HepG2 (cell line): ENCODE data around the gene KAT6B. TPM values are rescaled to one million over a fixed set of nuclear protein-coding genes. Genes with fewer than 3 reads are reported as not detected.

Source experiments
- ARID2 ChIP-seq: sonication (generic); formaldehyde crosslinking; IDR thresholded peaks from 2 replicates; pipeline ENCODE4 v1.8.1; 2022; ENCODE audit warnings: mild to moderate bottlenecking, missing genetic modification reagents, borderline replicate concordance
- CBX2 ChIP-seq, 2 experiments: fragments of 200-600 bp in 1 of 2; sonication (generic); formaldehyde crosslinking in 1 of 2; IDR thresholded peaks; 2 replicates each; pipeline versions ENCODE4 v1.7.0 to v1.8.1; 2018 to 2022; ENCODE audit warnings: low read depth in 2 of 2, low read length in 1 of 2, mild to moderate bottlenecking in 1 of 2, missing genetic modification reagents in 1 of 2
- CHCHD3 ChIP-seq: sonication (generic); formaldehyde crosslinking; IDR thresholded peaks from 2 replicates; pipeline ENCODE4 v1.8.0; 2022; ENCODE audit warnings: mild to moderate bottlenecking, missing genetic modification reagents, moderate library complexity
- HNRNPLL ChIP-seq: fragments of 200-400 bp; formaldehyde crosslinking; IDR thresholded peaks from 2 replicates; pipeline ENCODE4 v1.6.1; 2017; ENCODE audit warnings: mild to moderate bottlenecking, low read depth, low read length; ENCODE audit not compliant: poor library complexity, severe bottlenecking
- IKZF4 ChIP-seq: sonication (generic); formaldehyde crosslinking; IDR thresholded peaks from 2 replicates; pipeline ENCODE4 v1.5.1; 2020; ENCODE audit warnings: borderline replicate concordance, mild to moderate bottlenecking, low read depth, missing genetic modification reagents; ENCODE audit errors: not compliant biosample characterization
- KDM4B ChIP-seq: sonication (generic); formaldehyde crosslinking; IDR thresholded peaks from 2 replicates; pipeline ENCODE4 v1.4.0; 2020; ENCODE audit warnings: missing genetic modification reagents
- KMT2B ChIP-seq: IDR thresholded peaks from 2 replicates; pipeline ENCODE4 v1.6.1; 2016; ENCODE audit warnings: missing genetic modification reagents, missing compliant biosample characterization
- NCOR1 ChIP-seq: fragments of 200-600 bp; sonication (generic); IDR thresholded peaks from 2 replicates; pipeline ENCODE4 v1.7.0; 2017; ENCODE audit warnings: antibody characterized with exemption, low read length, borderline replicate concordance
- POLR2A ChIP-seq, 2 experiments: IDR thresholded peaks; 2 replicates each; pipeline ENCODE4 v1.6.1; 2011; ENCODE audit warnings: low read depth in 2 of 2, low read length in 2 of 2, mild to moderate bottlenecking in 1 of 2, moderate library complexity in 1 of 2; ENCODE audit not compliant: insufficient read depth in 1 of 2
- PRPF4 ChIP-seq: fragments of 200-400 bp; formaldehyde crosslinking; IDR thresholded peaks from 2 replicates; pipeline ENCODE4 v1.6.1; 2016; ENCODE audit warnings: low read length, low read depth; ENCODE audit not compliant: poor library complexity, severe bottlenecking
- RFX1 ChIP-seq: fragments of 450-650 bp; IDR thresholded peaks from 2 replicates; pipeline ENCODE4 v1.6.1; 2017
- TOPORS ChIP-seq: sonication (generic); formaldehyde crosslinking; IDR thresholded peaks from 2 replicates; pipeline ENCODE4 v1.8.0; 2023; ENCODE audit warnings: mild to moderate bottlenecking, missing genetic modification reagents
- ZFP82 ChIP-seq: sonication (generic); formaldehyde crosslinking; IDR thresholded peaks from 2 replicates; pipeline ENCODE4 v1.5.1; 2020; ENCODE audit warnings: mild to moderate bottlenecking, missing genetic modification reagents, borderline replicate concordance
- ZNF329 ChIP-seq: sonication (generic); formaldehyde crosslinking; IDR thresholded peaks from 2 replicates; pipeline ENCODE4 v1.9.0; 2021; ENCODE audit warnings: low read depth, mild to moderate bottlenecking, missing genetic modification reagents
- ZNF33B ChIP-seq: sonication (generic); formaldehyde crosslinking; IDR thresholded peaks from 2 replicates; pipeline ENCODE4 v1.5.1; 2020; ENCODE audit warnings: mild to moderate bottlenecking, missing genetic modification reagents
- ZNF607 ChIP-seq: sonication (generic); formaldehyde crosslinking; IDR thresholded peaks from 2 replicates; pipeline ENCODE4 v1.5.1; 2020; ENCODE audit warnings: missing genetic modification reagents, mild to moderate bottlenecking, borderline replicate concordance
- ZNF776 ChIP-seq: sonication (generic); formaldehyde crosslinking; IDR thresholded peaks from 2 replicates; pipeline ENCODE4 v1.4.0; 2020; ENCODE audit warnings: mild to moderate bottlenecking, missing genetic modification reagents
- ZNF777 ChIP-seq: sonication (generic); formaldehyde crosslinking; IDR thresholded peaks from 2 replicates; pipeline ENCODE4 v1.4.0; 2020; ENCODE audit warnings: missing genetic modification reagents
- ZNF781 ChIP-seq: sonication (generic); formaldehyde crosslinking; IDR thresholded peaks from 2 replicates; pipeline ENCODE4 v1.5.1; 2020; ENCODE audit warnings: borderline replicate concordance, mild to moderate bottlenecking, missing genetic modification reagents; ENCODE audit errors: not compliant biosample characterization
- polyA plus RNA-seq, 8 experiments: library from polyadenylated mRNA; depleted of rRNA in 3 of 8; stranded (reverse) in 7 of 8; unstranded in 1 of 8; fragments of >200 nt; fragmentation: Illumina TruSeq in 4 of 8; extraction: Trizol in 4 of 8; gene quantifications; 2 replicates each; pipeline versions ENCODE4 v1.2.1 to v1.2.3, GENCODE V29; 2011 to 2016; ENCODE audit warnings: low read depth in 4 of 8, missing spikeins in 1 of 8, mixed read lengths in 1 of 8; ENCODE audit not compliant: insufficient read depth in 1 of 8
- total RNA-seq, 5 experiments: library from RNA; depleted of rRNA; stranded (reverse); fragments of >200 nt; fragmentation: Illumina TruSeq; extraction: Trizol; gene quantifications; 2 replicates each; pipeline ENCODE4 v1.2.3, GENCODE V29; 2016; ENCODE audit warnings: low read depth in 1 of 5
- TF ChIP-seq, protein P1 (sequence below): conservative IDR thresholded peaks from 2 replicates; pipeline ENCODE4 v1.6.1; 2018; ENCODE audit warnings: missing genetic modification reagents
- TF ChIP-seq, protein P2 (sequence below): sonication (generic); formaldehyde crosslinking; IDR thresholded peaks from 2 replicates; pipeline ENCODE4 v1.4.0; 2020; ENCODE audit warnings: missing genetic modification reagents, mild to moderate bottlenecking, borderline replicate concordance
- TF ChIP-seq, protein P3 (sequence below): IDR thresholded peaks from 2 replicates; pipeline ENCODE4 v1.6.1; 2016; ENCODE audit warnings: mild to moderate bottlenecking
- TF ChIP-seq, protein P4 (sequence below): sonication (generic); formaldehyde crosslinking; IDR thresholded peaks from 2 replicates; pipeline ENCODE4 v1.8.1; 2023; ENCODE audit warnings: missing genetic modification reagents, mild to moderate bottlenecking, borderline replicate concordance

KAT6B gene
- total and polyA plus RNA-seq, 2 of the 13 experiments (the other 11 are each of a cell fraction or from before 2014, with no cell fraction given) = 3.0 to 9.5 TPM

DNA sequence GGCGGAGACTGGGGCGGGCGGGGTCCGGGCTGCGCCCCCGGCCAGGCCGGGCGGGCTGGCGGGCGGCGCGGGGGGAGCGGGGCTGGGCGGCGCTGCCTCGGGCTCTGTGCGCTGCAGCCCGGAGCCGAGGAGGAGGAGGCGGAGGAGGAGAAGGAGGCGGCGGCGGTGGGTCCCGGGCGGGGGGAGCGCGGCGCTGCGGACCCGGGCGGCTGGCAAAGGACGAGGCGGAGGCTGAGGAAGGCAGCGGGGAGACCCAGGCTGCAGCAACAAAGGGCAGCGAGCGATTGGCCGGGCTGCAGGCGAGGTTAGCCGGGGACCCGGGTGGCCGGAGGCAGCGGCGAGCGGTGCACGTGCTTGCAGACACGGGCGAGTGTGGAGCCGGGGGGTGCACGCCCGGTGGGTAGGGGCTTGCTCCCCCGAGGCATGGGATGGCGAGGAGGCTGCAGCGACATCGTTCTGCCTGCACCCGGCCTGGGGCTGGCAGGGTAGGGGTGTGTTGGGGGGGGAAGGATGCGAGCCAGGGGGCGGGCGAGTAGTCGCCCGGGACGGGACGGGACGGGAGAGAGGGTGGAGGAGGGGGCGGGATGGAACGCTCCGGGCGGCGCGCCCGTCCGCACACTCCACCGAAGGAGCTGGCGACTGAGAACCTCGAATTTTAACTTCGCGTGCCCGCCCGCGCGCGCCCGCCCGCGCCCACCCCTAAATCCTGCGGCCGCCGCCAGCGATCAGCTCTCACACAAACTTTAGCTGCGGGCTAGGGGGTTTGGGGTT lies 844 bp upstream of the KAT6B start (continued):
- no peak for TF ChIP-seq ZNF776
- 0 out of 2 replicates have a peak, but pooled peaks have one; percentile 40 for TF ChIP-seq CHCHD3 (CRISPR knock-in tag)
- no peak for TF ChIP-seq PRPF4
- TF ChIP-seq ZNF33B (CRISPR knock-in tag) = no peak
- TF ChIP-seq NCOR1 = no peak
- TF ChIP-seq HNRNPLL = no peak
- TF ChIP-seq IKZF4 = no peak
- no peak for TF ChIP-seq ZNF329 (CRISPR knock-in tag)
- no peak for TF ChIP-seq ZNF781 (CRISPR knock-in tag)
- TF ChIP-seq, protein P1, sequence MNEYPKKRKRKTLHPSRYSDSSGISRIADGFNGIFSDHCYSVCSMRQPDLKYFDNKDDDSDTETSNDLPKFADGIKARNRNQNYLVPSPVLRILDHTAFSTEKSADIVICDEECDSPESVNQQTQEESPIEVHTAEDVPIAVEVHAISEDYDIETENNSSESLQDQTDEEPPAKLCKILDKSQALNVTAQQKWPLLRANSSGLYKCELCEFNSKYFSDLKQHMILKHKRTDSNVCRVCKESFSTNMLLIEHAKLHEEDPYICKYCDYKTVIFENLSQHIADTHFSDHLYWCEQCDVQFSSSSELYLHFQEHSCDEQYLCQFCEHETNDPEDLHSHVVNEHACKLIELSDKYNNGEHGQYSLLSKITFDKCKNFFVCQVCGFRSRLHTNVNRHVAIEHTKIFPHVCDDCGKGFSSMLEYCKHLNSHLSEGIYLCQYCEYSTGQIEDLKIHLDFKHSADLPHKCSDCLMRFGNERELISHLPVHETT = peak; percentile 72; the same call in 1 of the 2 replicates
- no peak for TF ChIP-seq CBX2 (IDR thresholded peaks at IDR 0.05; ENCODE audit: low read depth, low read length)
- TF ChIP-seq CBX2 (CRISPR knock-in tag; IDR thresholded peaks at IDR 0.05; ENCODE audit: low read depth) = no peak
- no peak for TF ChIP-seq RFX1
- 0 out of 2 replicates have a peak, but pooled peaks have one; percentile 21 for TF ChIP-seq TOPORS (CRISPR knock-in tag)
- TF ChIP-seq KMT2B (CRISPR knock-in tag) = no peak; the same call in 1 of the 2 replicates
- peak; percentile 91 for TF ChIP-seq ZFP82 (CRISPR knock-in tag)
- TF ChIP-seq ARID2 = peak; percentile 45; the same call in 1 of the 2 replicates
- peak; percentile 32; the same call in 1 of the 2 replicates for TF ChIP-seq KDM4B
- TF ChIP-seq, protein P2, sequence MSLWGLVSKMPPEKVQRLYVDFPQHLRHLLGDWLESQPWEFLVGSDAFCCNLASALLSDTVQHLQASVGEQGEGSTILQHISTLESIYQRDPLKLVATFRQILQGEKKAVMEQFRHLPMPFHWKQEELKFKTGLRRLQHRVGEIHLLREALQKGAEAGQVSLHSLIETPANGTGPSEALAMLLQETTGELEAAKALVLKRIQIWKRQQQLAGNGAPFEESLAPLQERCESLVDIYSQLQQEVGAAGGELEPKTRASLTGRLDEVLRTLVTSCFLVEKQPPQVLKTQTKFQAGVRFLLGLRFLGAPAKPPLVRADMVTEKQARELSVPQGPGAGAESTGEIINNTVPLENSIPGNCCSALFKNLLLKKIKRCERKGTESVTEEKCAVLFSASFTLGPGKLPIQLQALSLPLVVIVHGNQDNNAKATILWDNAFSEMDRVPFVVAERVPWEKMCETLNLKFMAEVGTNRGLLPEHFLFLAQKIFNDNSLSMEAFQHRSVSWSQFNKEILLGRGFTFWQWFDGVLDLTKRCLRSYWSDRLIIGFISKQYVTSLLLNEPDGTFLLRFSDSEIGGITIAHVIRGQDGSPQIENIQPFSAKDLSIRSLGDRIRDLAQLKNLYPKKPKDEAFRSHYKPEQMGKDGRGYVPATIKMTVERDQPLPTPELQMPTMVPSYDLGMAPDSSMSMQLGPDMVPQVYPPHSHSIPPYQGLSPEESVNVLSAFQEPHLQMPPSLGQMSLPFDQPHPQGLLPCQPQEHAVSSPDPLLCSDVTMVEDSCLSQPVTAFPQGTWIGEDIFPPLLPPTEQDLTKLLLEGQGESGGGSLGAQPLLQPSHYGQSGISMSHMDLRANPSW (CRISPR knock-in tag) = no peak
- TF ChIP-seq, protein P3, sequence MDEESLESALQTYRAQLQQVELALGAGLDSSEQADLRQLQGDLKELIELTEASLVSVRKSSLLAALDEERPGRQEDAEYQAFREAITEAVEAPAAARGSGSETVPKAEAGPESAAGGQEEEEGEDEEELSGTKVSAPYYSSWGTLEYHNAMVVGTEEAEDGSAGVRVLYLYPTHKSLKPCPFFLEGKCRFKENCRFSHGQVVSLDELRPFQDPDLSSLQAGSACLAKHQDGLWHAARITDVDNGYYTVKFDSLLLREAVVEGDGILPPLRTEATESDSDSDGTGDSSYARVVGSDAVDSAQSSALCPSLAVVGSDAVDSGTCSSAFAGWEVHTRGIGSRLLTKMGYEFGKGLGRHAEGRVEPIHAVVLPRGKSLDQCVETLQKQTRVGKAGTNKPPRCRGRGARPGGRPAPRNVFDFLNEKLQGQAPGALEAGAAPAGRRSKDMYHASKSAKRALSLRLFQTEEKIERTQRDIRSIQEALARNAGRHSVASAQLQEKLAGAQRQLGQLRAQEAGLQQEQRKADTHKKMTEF (CRISPR knock-in tag) = no peak; the same call in 1 of the 2 replicates
- TF ChIP-seq, protein P4, sequence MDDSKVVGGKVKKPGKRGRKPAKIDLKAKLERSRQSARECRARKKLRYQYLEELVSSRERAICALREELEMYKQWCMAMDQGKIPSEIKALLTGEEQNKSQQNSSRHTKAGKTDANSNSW (CRISPR knock-in tag) = no peak
- 0 out of 2 replicates have a peak, but pooled peaks have one; percentile 16 for TF ChIP-seq ZNF607 (CRISPR knock-in tag)
- TF ChIP-seq ZNF777 (CRISPR knock-in tag) = 0 out of 2 replicates have a peak, but pooled peaks have one; percentile 40
- TF ChIP-seq POLR2A (IDR thresholded peaks at IDR 0.05; ENCODE audit: insufficient read depth in 1 of 2, low read depth in 2 of 2, low read length in 2 of 2) = peak; percentile 25 to 44; a peak in 1 of 4 replicates
